Measurements from ENCODE around the gene TBC1D25.

Gene TBC1D25

DNA sequence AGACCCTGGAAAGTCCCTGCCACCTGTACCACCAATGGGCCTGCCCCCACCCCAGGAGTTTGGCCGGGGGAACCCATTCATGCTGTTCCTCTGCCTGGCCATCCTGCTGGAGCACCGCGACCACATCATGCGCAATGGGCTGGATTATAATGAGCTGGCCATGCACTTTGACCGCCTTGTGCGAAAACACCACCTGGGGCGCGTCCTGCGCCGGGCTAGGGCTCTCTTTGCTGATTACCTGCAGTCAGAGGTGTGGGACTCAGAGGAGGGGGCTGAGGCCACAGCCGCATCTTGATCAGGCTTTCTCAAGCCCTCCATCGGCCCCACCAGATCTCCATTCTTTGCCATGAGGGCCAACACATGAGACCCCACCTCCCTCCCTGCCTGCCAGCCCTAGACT lies 21.2 kb downstream of the TBC1D25 start:
- Mint-ChIP-seq H3K36me3 (ENCODE audit: low read depth) (peaks cover 9% of the 10 kb centered on the region), H3K4me3 (no peak overlapping the region), H3K4me1 (ENCODE audit: low read depth) (no peaks in the 10 kb centered on the region), H3K27me3 (ENCODE audit: low read depth) (no peaks in the 10 kb centered on the region), H3K9me3 (no peaks in the 10 kb centered on the region), H3K27ac (no peak overlapping the region)

DNA sequence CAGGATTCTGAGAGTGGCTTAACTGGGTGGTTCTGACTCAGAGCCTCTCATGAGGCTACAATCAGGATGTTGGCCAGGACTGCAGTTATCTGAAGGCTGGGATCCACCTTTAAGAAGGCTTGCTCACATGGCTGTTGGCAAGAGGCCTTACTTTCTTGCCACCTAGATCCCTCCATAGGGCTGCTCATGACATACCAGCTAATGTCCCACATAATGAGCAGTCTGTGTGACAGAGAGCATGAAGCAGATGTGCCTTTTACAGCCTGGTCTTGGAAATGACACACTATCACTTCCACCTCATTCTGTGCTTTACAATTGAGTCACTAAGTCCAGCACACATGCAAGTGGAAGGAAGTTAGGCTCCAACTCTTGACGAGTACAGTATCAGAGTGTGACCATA lies 30.4 kb downstream of the TBC1D25 start:
- Mint-ChIP-seq H3K4me1 (ENCODE audit: low read depth) (peaks cover 7% of the 10 kb centered on the region), H3K27me3 (ENCODE audit: low read depth) (no peaks in the 10 kb centered on the region), H3K4me3 (no peak overlapping the region), H3K36me3 (ENCODE audit: low read depth) (peaks cover 4% of the 10 kb centered on the region), H3K27ac (peak overlapping the region; percentile 59), H3K9me3 (no peaks in the 10 kb centered on the region)

GRCh38 chrX:48573690-48574269 lies 34.3 kb downstream of the TBC1D25 start:
- Mint-ChIP-seq H3K9me3 (no peaks in the 10 kb centered on the region), H3K27me3 (ENCODE audit: low read depth) (no peaks in the 10 kb centered on the region), H3K27ac (peak overlapping the region; percentile 99), H3K4me3 (peak overlapping the region; percentile 92), H3K4me1 (ENCODE audit: low read depth) (peaks cover 14% of the 10 kb centered on the region), H3K36me3 (ENCODE audit: low read depth) (peaks cover 31% of the 10 kb centered on the region)

GRCh38 chrX:48574270-48575266 lies 35.1 kb downstream of the TBC1D25 start, which contains the start of gene RBM3:
Gene RBM3, plus strand, starts transcription at chrX:48574484. Its CDS starts 697 bp downstream, at chrX:48575181.
- H3K36me3 Mint-ChIP-seq (ENCODE audit: low read depth) = peaks cover 34% of the 10 kb centered on the region
- peak within 1 kb of the TSS; percentile 99 for H3K27ac Mint-ChIP-seq
- no peaks in the 10 kb centered on the region for H3K27me3 Mint-ChIP-seq (ENCODE audit: low read depth)
- no peaks in the 10 kb centered on the region for H3K9me3 Mint-ChIP-seq
- H3K4me3 Mint-ChIP-seq = peak within 1 kb of the TSS; percentile 92
- H3K4me1 Mint-ChIP-seq (ENCODE audit: low read depth) = peaks cover 14% of the 10 kb centered on the region

DNA sequence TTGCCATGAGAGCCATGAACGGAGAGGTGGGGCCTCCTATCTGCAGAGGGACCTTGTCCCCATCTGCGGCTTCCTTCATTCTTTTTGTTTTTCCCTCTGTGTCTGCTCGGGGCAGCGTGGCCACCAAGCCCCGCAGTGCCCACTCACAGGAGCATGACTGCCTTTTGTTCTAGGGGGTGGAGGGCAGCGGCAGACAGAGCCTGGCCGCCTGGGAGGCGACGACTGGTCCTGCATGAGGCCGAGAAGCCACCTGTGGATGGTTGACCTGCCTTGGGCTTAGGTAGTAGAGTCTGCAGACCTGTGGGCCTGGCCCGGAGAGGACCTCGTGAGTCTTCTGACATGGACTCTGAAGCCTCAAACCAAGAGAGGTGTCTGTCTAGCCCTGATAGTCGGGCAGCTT lies 36.1 kb downstream of the TBC1D25 start:
- H3K4me1 Mint-ChIP-seq (ENCODE audit: low read depth) = peaks cover 18% of the 10 kb centered on the region
- H3K27me3 Mint-ChIP-seq (ENCODE audit: low read depth) = no peaks in the 10 kb centered on the region
- peak overlapping the region; percentile 92 for H3K4me3 Mint-ChIP-seq
- H3K9me3 Mint-ChIP-seq = no peaks in the 10 kb centered on the region
- H3K36me3 Mint-ChIP-seq (ENCODE audit: low read depth) = peaks cover 38% of the 10 kb centered on the region
- H3K27ac Mint-ChIP-seq = peak overlapping the region; percentile 99

DNA sequence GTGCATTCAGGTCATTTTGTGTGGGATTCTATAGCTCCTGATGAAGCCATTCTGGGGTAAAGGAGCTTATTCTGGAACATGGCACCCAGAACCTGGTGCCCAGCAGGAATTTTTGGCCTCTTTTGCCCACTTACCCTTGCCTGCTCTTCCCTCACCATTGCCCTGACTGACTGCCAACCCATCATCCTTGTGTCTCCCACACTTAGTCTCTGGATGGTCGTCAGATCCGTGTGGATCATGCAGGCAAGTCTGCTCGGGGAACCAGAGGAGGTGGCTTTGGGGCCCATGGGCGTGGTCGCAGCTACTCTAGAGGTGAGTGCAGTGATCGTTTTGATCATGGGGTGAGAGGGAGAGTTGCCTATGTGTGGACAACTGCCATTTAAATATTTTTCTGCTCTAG lies 36.6 kb downstream of the TBC1D25 start:
- Mint-ChIP-seq H3K36me3 (ENCODE audit: low read depth) (peaks cover 38% of the 10 kb centered on the region), H3K9me3 (no peaks in the 10 kb centered on the region), H3K4me1 (ENCODE audit: low read depth) (peaks cover 18% of the 10 kb centered on the region), H3K4me3 (peak overlapping the region; percentile 92), H3K27me3 (ENCODE audit: low read depth) (no peaks in the 10 kb centered on the region), H3K27ac (peak overlapping the region; percentile 99)

GRCh38 chrX:48578661-48579128 lies 39.2 kb downstream of the TBC1D25 start:
- peak overlapping the region; percentile 2 for H3K4me3 Mint-ChIP-seq
- no peaks in the 10 kb centered on the region for H3K9me3 Mint-ChIP-seq
- peaks cover 38% of the 10 kb centered on the region for H3K36me3 Mint-ChIP-seq (ENCODE audit: low read depth)
- H3K27ac Mint-ChIP-seq = peak overlapping the region; percentile 19
- no peaks in the 10 kb centered on the region for H3K27me3 Mint-ChIP-seq (ENCODE audit: low read depth)
- peaks cover 17% of the 10 kb centered on the region for H3K4me1 Mint-ChIP-seq (ENCODE audit: low read depth)

- peaks cover 38% of the 10 kb centered on the region for H3K36me3 Mint-ChIP-seq (ENCODE audit: low read depth)
Observed at GRCh38 chrX:48579259-48579658, 39.7 kb downstream of the TBC1D25 start.

DNA sequence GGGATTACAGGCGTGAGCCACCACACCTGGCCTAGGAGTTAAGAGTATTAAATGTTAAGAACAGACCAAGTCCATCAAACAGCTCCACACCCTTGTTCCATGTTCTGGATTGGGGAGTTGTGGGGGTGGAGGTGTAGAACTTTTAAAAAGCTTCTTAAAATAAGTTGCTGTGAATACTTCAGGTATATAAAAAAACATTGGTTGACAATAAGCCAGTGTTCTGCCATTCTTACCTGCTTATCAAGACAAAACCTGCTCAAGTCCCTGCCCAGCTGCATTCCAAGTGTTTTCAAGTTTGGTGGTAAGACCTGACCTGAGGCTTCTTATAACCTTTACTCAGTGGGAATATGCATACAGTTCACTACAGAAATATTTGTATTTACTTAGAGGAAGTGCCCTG lies 41.1 kb downstream of the TBC1D25 start:
- Mint-ChIP-seq H3K4me1 (ENCODE audit: low read depth) (peaks cover 10% of the 10 kb centered on the region), H3K27ac (no peak overlapping the region), H3K36me3 (ENCODE audit: low read depth) (peaks cover 27% of the 10 kb centered on the region), H3K4me3 (no peak overlapping the region), H3K9me3 (no peaks in the 10 kb centered on the region), H3K27me3 (ENCODE audit: low read depth) (no peaks in the 10 kb centered on the region)

More at GRCh38 chrX:48579259-48579658, 39.7 kb downstream of the TBC1D25 start:
- Mint-ChIP-seq H3K27me3 (ENCODE audit: low read depth) (no peaks in the 10 kb centered on the region), H3K4me1 (ENCODE audit: low read depth) (peaks cover 11% of the 10 kb centered on the region), H3K4me3 (no peak overlapping the region), H3K9me3 (no peaks in the 10 kb centered on the region), H3K27ac (no peak overlapping the region)

GRCh38 chrX:48584698-48585097 lies 45.2 kb downstream of the TBC1D25 start:
- H3K36me3 Mint-ChIP-seq (ENCODE audit: low read depth) = peaks cover 3% of the 10 kb centered on the region
- no peaks in the 10 kb centered on the region for H3K9me3 Mint-ChIP-seq
- peaks cover 3% of the 10 kb centered on the region for H3K4me1 Mint-ChIP-seq (ENCODE audit: low read depth)
- H3K27me3 Mint-ChIP-seq (ENCODE audit: low read depth) = no peaks in the 10 kb centered on the region
- no peak overlapping the region for H3K27ac Mint-ChIP-seq
- no peak overlapping the region for H3K4me3 Mint-ChIP-seq

- no peaks in the 10 kb centered on the region for H3K9me3 Mint-ChIP-seq
- H3K4me3 Mint-ChIP-seq = no peak overlapping the region
- H3K27me3 Mint-ChIP-seq (ENCODE audit: low read depth) = no peaks in the 10 kb centered on the region
- H3K27ac Mint-ChIP-seq = no peak overlapping the region
- peaks cover 2% of the 10 kb centered on the region for H3K4me1 Mint-ChIP-seq (ENCODE audit: low read depth)
- no peaks in the 10 kb centered on the region for H3K36me3 Mint-ChIP-seq (ENCODE audit: low read depth)
Observed at GRCh38 chrX:48589482-48590162, 50.1 kb downstream of the TBC1D25 start.

GRCh38 chrX:48590203-48591103 lies 50.9 kb downstream of the TBC1D25 start:
- Mint-ChIP-seq H3K4me1 (ENCODE audit: low read depth) (peaks cover 2% of the 10 kb centered on the region), H3K36me3 (ENCODE audit: low read depth) (no peaks in the 10 kb centered on the region), H3K27ac (no peak overlapping the region), H3K4me3 (no peak overlapping the region), H3K9me3 (no peaks in the 10 kb centered on the region), H3K27me3 (ENCODE audit: low read depth) (no peaks in the 10 kb centered on the region)

DNA sequence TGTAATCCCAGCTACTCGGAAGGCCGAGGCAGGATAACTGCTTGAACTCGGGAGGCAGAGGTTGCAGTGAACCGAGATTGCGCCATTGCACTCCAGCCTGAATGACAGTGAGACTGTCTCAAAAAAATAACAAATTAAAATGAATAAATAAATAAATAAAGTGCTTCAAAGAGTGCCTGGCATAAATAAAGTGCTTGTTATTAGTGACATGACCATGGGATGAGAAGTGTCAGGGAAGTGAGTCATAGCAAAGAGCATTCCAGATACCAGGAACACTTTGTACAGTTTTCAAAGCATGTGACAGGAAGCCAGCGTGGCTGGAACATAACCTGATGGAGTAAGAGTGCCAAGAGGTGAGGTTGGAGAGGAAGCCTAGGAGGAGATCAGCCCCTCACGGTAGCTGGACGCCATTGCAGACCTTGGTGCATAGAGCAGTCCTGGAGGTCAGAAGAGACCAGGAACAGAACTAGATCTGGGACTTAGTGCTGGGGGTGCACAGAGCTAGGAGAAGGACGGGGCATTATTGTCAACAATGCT lies 51.8 kb downstream of the TBC1D25 start:
- peaks cover 2% of the 10 kb centered on the region for H3K4me1 Mint-ChIP-seq (ENCODE audit: low read depth)
- no peaks in the 10 kb centered on the region for H3K9me3 Mint-ChIP-seq
- no peaks in the 10 kb centered on the region for H3K27me3 Mint-ChIP-seq (ENCODE audit: low read depth)
- H3K4me3 Mint-ChIP-seq = no peak overlapping the region
- no peaks in the 10 kb centered on the region for H3K36me3 Mint-ChIP-seq (ENCODE audit: low read depth)
- H3K27ac Mint-ChIP-seq = no peak overlapping the region

Measured in T-helper 1 cell treated with Interleukin-12 subunit alpha and Interleukin-12 subunit beta and Interleukin-4 antibody, amounts not matched to agents 30 μg/mL and 1 μg/mL, for 36 hours (primary cell).